ENCODE results near the gene ZNF407.

The ZNF407 gene

DNA sequence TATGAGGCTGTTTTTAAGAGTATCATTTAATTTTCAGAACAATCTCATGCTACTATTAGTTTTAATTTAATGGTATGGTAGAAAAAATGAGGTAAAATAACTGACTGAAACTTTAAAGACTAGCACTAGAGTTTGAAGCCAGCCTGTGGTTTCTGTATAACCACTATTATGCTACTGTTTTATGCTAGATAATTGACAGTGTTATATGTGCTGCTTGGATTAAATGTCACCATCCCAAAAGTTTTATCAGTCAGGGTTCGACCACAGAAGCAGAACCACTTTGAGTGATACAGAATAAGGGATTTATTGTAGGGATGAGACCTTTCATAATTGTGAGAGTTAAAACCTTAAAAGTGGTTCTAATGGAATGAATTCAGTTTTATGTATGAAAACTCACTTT lies 339.6 kb downstream of the ZNF407 start:
- H3K36me3 ChIP-seq (ENCODE audit: control insufficient read depth in 2 of 2, insufficient read depth in 1 of 2, low read length in 2 of 2): no peaks in the 10 kb centered on the region
- H3K4me3 ChIP-seq (ENCODE audit: low read depth, low read length): no peak overlapping the region
- CTCF ChIA-PET: no interaction called here
- H3K27ac ChIP-seq (ENCODE audit: extremely low read depth, low read depth, low read length): no peak overlapping the region
- no peaks in the 10 kb centered on the region for H3K4me1 ChIP-seq (ENCODE audit: control insufficient read depth, insufficient read depth, low read length)
- no peaks in the 10 kb centered on the region for H3K9me3 ChIP-seq (ENCODE audit: control insufficient read depth, insufficient read depth, low read depth, low read length)
- POLR2A ChIA-PET: no interaction called here
- TF ChIP-seq ZNF692 (tag by site-specific recombination; IDR thresholded peaks at IDR 0.05): no peak
- no peak for TF ChIP-seq ZNF544 (tag by site-specific recombination; IDR thresholded peaks at IDR 0.05)
- TF ChIP-seq ZNF707 (tag by site-specific recombination; IDR thresholded peaks at IDR 0.05): no peak
- TF ChIP-seq ZNF654 (tag by site-specific recombination; IDR thresholded peaks at IDR 0.05; ENCODE audit: low read depth): no peak
- TF ChIP-seq ZNF571 (tag by site-specific recombination; IDR thresholded peaks at IDR 0.05): no peak
- TF ChIP-seq SP7 (tag by site-specific recombination; IDR thresholded peaks at IDR 0.05): no peak
- TF ChIP-seq ZSCAN23 (tag by site-specific recombination; IDR thresholded peaks at IDR 0.05): no peak
- TF ChIP-seq ZNF621 (tag by site-specific recombination; IDR thresholded peaks at IDR 0.05): no peak
- no peak for TF ChIP-seq MZF1 (tag by site-specific recombination; IDR thresholded peaks at IDR 0.05; ENCODE audit: borderline replicate concordance)
- no peak for TF ChIP-seq ZNF747 (tag by site-specific recombination; IDR thresholded peaks at IDR 0.05)
- TF ChIP-seq ZBTB10 (tag by site-specific recombination; IDR thresholded peaks at IDR 0.05): no peak
- TF ChIP-seq KLF16 (tag by site-specific recombination; IDR thresholded peaks at IDR 0.05): no peak
- no peak for TF ChIP-seq ZNF521 (tag by site-specific recombination; IDR thresholded peaks at IDR 0.05)
- TF ChIP-seq ZFHX2 (tag by site-specific recombination; conservative IDR thresholded peaks at IDR 0.05): no peak
- no peak for TF ChIP-seq PRDM6 (tag by site-specific recombination; IDR thresholded peaks at IDR 0.05)
- TF ChIP-seq ZNF214 (tag by site-specific recombination; IDR thresholded peaks at IDR 0.05; ENCODE audit: borderline replicate concordance): no peak
- TF ChIP-seq ZBTB21 (tag by site-specific recombination; IDR thresholded peaks at IDR 0.05): no peak
- TF ChIP-seq, protein P1, sequence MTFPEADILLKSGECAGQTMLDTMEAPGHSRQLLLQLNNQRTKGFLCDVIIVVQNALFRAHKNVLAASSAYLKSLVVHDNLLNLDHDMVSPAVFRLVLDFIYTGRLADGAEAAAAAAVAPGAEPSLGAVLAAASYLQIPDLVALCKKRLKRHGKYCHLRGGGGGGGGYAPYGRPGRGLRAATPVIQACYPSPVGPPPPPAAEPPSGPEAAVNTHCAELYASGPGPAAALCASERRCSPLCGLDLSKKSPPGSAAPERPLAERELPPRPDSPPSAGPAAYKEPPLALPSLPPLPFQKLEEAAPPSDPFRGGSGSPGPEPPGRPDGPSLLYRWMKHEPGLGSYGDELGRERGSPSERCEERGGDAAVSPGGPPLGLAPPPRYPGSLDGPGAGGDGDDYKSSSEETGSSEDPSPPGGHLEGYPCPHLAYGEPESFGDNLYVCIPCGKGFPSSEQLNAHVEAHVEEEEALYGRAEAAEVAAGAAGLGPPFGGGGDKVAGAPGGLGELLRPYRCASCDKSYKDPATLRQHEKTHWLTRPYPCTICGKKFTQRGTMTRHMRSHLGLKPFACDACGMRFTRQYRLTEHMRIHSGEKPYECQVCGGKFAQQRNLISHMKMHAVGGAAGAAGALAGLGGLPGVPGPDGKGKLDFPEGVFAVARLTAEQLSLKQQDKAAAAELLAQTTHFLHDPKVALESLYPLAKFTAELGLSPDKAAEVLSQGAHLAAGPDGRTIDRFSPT (tag by site-specific recombination; IDR thresholded peaks at IDR 0.05): no peak

DNA sequence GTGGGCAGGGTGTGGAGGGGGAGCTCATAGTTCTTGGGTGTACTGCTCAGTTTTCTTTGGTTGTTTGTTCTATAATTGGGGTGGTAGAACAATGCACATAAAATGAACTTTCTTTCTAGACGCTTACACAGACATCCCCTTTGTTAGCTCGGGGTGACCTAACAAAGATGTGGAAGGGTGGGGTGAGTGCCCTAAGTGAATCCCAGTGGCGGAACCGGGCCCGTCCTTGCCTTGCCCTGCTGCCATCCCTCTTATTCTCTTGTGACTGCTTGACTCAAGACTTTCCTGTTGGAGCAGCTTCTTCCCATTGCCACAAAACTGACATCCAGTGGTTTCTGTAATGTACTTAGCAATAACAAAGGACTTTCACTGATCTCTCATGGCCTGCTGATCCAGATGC lies 343.2 kb downstream of the ZNF407 start:
- no peak overlapping the region for H3K27ac ChIP-seq (ENCODE audit: extremely low read depth, low read depth, low read length)
- ChIA-PET CTCF (interaction anchor here (0.7 to 0.8 kb wide), 2 partner anchors 35 to 103 kb away, joined by 4 read pairs; no protein-coding TSS in a partner anchor), POLR2A (no interaction called here)
- no peaks in the 10 kb centered on the region for H3K36me3 ChIP-seq (ENCODE audit: control insufficient read depth in 2 of 2, insufficient read depth in 1 of 2, low read length in 2 of 2)
- H3K9me3 ChIP-seq (ENCODE audit: control insufficient read depth, insufficient read depth, low read depth, low read length): no peaks in the 10 kb centered on the region
- H3K4me1 ChIP-seq (ENCODE audit: control insufficient read depth, insufficient read depth, low read length): peaks cover 10% of the 10 kb centered on the region
- no peak overlapping the region for H3K4me3 ChIP-seq (ENCODE audit: low read depth, low read length)
- TF ChIP-seq GLI2 (tag by site-specific recombination; IDR thresholded peaks at IDR 0.05; ENCODE audit: borderline replicate concordance, low read depth): no peak
- no peak for TF ChIP-seq ZNF302 (tag by site-specific recombination; IDR thresholded peaks at IDR 0.05; ENCODE audit: low read depth)
- no peak for TF ChIP-seq ZSCAN16 (tag by site-specific recombination; IDR thresholded peaks at IDR 0.05)
- no peak for TF ChIP-seq ZNF777 (tag by site-specific recombination; IDR thresholded peaks at IDR 0.05; ENCODE audit: borderline replicate concordance)
- TF ChIP-seq, protein P2, sequence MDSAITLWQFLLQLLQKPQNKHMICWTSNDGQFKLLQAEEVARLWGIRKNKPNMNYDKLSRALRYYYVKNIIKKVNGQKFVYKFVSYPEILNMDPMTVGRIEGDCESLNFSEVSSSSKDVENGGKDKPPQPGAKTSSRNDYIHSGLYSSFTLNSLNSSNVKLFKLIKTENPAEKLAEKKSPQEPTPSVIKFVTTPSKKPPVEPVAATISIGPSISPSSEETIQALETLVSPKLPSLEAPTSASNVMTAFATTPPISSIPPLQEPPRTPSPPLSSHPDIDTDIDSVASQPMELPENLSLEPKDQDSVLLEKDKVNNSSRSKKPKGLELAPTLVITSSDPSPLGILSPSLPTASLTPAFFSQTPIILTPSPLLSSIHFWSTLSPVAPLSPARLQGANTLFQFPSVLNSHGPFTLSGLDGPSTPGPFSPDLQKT (IDR thresholded peaks at IDR 0.05; ENCODE audit: borderline replicate concordance, low read depth, low read length): no peak
- no peak for TF ChIP-seq ZNF776 (tag by site-specific recombination; IDR thresholded peaks at IDR 0.05; ENCODE audit: borderline replicate concordance)
- no peak for TF ChIP-seq ZNF121 (tag by site-specific recombination; IDR thresholded peaks at IDR 0.05)
- TF ChIP-seq ZNF350 (tag by site-specific recombination; IDR thresholded peaks at IDR 0.05): no peak
- no peak for TF ChIP-seq ZNF561 (tag by site-specific recombination; IDR thresholded peaks at IDR 0.05; ENCODE audit: borderline replicate concordance)
- TF ChIP-seq SP7 (tag by site-specific recombination; IDR thresholded peaks at IDR 0.05): no peak
- TF ChIP-seq ZNF266 (tag by site-specific recombination; IDR thresholded peaks at IDR 0.05; ENCODE audit: low read depth): no peak
- TF ChIP-seq ZNF114 (tag by site-specific recombination; IDR thresholded peaks at IDR 0.05): no peak

All from HEK293 (cell line).